ENCODE measurements around the gene RAB8A. TPM values are rescaled to one million over a fixed set of nuclear protein-coding genes. Genes with fewer than 3 reads are reported as not detected.

Gene RAB8A
- total and polyA plus RNA-seq, 9 of the 15 experiments (the other 6 are each of a cell fraction or from before 2014, with no cell fraction given): 11.2 to 102 (median 53.2) TPM

DNA sequence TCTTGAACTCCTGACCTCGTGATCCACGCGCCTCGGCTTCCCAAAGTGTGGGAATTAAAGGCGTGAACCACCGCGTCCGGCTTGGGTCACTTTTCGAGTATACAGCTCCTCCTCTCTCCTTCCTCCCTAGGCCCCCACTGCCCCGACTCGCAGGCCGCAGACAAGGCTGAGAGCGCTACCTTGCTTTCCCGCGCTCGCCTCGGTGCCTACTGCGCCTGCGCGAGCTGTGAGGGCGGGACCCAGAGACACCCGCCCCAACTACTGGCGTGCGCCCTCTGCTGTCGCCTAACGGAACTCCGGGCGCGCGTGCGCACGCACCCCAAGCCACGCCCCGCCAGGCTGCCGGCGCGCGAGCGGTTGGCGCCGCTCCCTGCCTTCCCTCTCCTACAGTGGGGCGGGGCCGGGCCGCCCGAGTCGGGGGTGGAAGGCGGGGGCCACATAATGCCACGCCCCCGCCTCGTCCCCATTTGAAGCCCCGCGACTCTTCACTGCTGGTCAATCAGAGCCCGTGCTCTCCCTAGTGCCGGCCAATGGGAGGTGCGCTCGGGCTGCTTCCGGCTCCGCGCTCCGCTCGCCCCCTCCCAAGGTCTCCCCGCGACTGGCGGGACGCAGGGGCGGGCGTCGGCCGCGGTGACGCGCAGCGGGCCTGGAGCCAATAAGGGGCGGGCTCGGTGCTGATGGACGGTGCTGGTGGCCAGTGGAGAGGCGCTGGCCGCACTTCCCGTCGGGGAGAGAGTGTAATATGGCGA lies at the start of gene RAB8A (continued):
- TF ChIP-seq RHOXF2B (CRISPR knock-in tag; conservative IDR thresholded peaks at IDR 0.05) (no peak), ZNF3 (CRISPR knock-in tag; IDR thresholded peaks at IDR 0.05) (no peak), HMG20A (CRISPR knock-in tag; conservative IDR thresholded peaks at IDR 0.05) (no peak), MBD2 (IDR thresholded peaks at IDR 0.05; ENCODE audit: borderline replicate concordance, low read depth) (peak; percentile 94), FOXJ2 (tag; IDR thresholded peaks at IDR 0.05) (no peak), MAFG (tag; conservative IDR thresholded peaks at IDR 0.05) (no peak), YY1 (IDR thresholded peaks at IDR 0.05; ENCODE audit: borderline replicate concordance in 1 of 3, control insufficient read depth in 1 of 3, extremely low read depth in 1 of 3, insufficient read depth in 3 of 3, insufficient read length in 1 of 3, insufficient replicate concordance in 2 of 3, low read depth in 1 of 3, low read length in 2 of 3) (peak in 2 of 3 experiments; percentile 72 to 89), MLX (CRISPR knock-in tag; conservative IDR thresholded peaks at IDR 0.05) (no peak), TCF15 (CRISPR knock-in tag; IDR thresholded peaks at IDR 0.05) (no peak), ZNF444 (CRISPR knock-in tag; IDR thresholded peaks at IDR 0.05) (no peak), RBM17 (IDR thresholded peaks at IDR 0.05; ENCODE audit: borderline replicate concordance, low read depth, low read length) (no peak), SRSF9 (IDR thresholded peaks at IDR 0.05; ENCODE audit: borderline replicate concordance, low read depth, low read length) (no peak), ZNF140 (CRISPR knock-in tag; IDR thresholded peaks at IDR 0.05) (no peak), SIN3B (IDR thresholded peaks at IDR 0.05; ENCODE audit: low read depth) (no peak; the same call in 1 of the 2 replicates), SIRT6 (IDR thresholded peaks at IDR 0.05; ENCODE audit: low read depth, low read length) (no peak), KLF13 (tag; IDR thresholded peaks at IDR 0.05; ENCODE audit: borderline replicate concordance, low read depth) (peak; percentile 79; the same call in 1 of the 2 replicates), ZNF217 (CRISPR knock-in tag; IDR thresholded peaks at IDR 0.05) (no peak)
- TF ChIP-seq, protein P1, sequence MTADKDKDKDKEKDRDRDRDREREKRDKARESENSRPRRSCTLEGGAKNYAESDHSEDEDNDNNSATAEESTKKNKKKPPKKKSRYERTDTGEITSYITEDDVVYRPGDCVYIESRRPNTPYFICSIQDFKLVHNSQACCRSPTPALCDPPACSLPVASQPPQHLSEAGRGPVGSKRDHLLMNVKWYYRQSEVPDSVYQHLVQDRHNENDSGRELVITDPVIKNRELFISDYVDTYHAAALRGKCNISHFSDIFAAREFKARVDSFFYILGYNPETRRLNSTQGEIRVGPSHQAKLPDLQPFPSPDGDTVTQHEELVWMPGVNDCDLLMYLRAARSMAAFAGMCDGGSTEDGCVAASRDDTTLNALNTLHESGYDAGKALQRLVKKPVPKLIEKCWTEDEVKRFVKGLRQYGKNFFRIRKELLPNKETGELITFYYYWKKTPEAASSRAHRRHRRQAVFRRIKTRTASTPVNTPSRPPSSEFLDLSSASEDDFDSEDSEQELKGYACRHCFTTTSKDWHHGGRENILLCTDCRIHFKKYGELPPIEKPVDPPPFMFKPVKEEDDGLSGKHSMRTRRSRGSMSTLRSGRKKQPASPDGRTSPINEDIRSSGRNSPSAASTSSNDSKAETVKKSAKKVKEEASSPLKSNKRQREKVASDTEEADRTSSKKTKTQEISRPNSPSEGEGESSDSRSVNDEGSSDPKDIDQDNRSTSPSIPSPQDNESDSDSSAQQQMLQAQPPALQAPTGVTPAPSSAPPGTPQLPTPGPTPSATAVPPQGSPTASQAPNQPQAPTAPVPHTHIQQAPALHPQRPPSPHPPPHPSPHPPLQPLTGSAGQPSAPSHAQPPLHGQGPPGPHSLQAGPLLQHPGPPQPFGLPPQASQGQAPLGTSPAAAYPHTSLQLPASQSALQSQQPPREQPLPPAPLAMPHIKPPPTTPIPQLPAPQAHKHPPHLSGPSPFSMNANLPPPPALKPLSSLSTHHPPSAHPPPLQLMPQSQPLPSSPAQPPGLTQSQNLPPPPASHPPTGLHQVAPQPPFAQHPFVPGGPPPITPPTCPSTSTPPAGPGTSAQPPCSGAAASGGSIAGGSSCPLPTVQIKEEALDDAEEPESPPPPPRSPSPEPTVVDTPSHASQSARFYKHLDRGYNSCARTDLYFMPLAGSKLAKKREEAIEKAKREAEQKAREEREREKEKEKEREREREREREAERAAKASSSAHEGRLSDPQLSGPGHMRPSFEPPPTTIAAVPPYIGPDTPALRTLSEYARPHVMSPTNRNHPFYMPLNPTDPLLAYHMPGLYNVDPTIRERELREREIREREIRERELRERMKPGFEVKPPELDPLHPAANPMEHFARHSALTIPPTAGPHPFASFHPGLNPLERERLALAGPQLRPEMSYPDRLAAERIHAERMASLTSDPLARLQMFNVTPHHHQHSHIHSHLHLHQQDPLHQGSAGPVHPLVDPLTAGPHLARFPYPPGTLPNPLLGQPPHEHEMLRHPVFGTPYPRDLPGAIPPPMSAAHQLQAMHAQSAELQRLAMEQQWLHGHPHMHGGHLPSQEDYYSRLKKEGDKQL (CRISPR knock-in tag; IDR thresholded peaks at IDR 0.05; ENCODE audit: borderline replicate concordance): no peak
- TF ChIP-seq, protein P2, sequence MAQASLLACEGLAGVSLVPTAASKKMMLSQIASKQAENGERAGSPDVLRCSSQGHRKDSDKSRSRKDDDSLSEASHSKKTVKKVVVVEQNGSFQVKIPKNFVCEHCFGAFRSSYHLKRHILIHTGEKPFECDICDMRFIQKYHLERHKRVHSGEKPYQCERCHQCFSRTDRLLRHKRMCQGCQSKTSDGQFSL (CRISPR knock-in tag; IDR thresholded peaks at IDR 0.05): no peak
- TF ChIP-seq, protein P2 (tag; IDR thresholded peaks at IDR 0.05): no peak
